GM12892 (cell line): ENCODE data around the gene LCN12.

Experiments used
- POLR2A ChIP-seq: IDR thresholded peaks from 2 replicates; pipeline ENCODE4 v1.6.1; 2011; ENCODE audit warnings: low read depth, low read length, control low read depth
- POLR2AphosphoS5 ChIP-seq: IDR thresholded peaks from 2 replicates; pipeline ENCODE4 v1.6.1; 2011; ENCODE audit warnings: low read depth, low read length, control low read depth
- TAF1 ChIP-seq: IDR thresholded peaks from 2 replicates; pipeline ENCODE4 v1.6.1; 2011; ENCODE audit warnings: low read depth, mild to moderate bottlenecking, control low read depth, low read length, borderline replicate concordance

DNA sequence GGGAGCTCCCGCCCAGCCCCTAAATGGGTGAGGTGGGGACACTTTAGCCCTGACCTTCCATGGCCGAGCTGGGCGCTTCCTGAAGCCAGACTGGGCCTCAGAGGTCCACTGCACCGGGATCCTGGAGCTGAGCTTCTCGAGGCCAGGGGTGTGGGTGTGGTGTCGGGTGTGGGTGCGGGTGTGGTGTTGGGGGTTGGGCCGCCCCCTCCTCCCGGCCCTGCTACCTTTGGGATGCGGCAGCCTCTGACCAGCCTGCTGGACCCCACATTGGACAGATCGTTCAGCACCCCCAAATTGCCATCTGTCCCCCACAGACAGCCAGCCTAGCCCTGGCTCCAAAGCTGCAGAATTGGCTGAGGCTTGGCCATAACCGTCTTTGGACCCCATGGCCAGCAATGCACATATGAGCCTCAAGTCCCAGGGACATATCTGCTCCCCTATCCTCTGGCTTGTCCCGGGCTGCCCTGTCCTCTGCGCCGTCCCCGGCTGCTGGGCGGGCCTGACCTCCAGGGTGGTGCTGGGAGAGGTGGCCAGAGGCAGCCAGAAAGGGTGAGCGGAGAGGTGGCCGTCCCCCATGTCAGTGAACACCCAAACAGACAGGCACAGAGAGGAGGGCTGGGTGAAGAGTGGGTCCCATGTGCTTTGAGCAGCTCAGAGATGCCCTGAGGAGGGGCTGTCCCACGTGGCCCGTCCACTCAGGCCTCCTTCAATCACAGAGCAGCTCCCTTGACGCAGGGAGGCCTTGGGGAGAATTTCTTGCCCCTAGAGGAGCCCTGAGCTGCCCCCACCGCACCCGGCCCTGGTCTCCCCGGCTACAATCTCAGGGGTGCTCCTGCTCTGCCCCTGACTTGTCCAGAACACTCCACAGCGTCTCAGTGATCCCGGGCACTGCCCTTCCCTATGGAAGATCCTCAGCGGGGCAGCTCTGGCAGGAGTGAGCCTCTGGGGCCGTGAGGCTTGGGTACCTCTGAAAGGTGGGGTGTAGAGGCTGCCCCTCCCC, 21.8 kb downstream of the LCN12 start:
- TF ChIP-seq POLR2A (no peak), POLR2AphosphoS5 (no peak), TAF1 (no peak)
